Stimulated activated CD4-positive, alpha-beta T cell treated with anti-CD3 and anti-CD28 coated beads, TNF-alpha, amount 100 ng/mL, for 48 hours (primary cell): ENCODE results near the gene CLIC3.

ENCODE experiments used
- DNase-seq, 3 donors: peaks; one replicate each; pipeline ENCODE4 v3.0.0-alpha.2; 2020; ENCODE audit warnings: low read depth in 3 of 3

The CLIC3 gene

DNA sequence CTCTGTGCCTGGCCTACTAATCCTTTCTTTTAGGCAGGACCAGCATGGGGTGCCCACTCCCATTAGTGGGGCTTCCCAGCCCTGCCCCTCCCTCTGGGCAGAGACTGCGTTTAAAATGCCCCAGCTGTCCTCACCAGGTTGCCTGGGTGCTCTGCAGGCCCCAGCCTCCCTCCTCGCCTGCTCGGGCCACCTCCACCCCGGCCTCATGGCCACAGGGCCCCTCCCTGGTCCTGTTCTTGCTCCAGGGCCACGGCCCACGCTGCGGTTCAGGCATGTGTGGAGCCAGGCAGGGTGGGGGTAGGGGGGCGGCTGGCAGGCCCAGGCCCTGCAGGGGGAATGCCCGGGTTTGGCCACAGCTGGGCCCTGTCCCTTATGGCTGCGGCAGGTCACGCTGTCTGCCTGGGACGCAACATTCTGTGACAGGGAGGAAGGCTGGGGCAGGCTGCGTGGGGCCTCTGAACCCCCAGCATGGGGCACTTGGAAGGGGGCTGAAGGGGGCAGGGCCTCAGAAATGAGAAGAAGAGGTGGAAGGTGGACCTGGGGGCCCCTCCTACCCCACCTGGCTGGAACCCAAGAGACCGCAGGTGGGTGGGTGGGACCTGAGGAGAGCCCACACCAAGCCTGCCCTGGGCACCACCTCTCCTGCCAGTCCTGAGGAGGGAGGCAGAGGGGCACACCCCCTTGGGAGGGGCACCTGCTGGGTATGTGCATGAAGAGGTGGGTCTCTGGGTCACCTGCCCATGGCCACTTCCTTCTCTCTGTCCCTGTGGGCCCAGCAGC lies 44.6 kb downstream of the CLIC3 start, which contains the start of gene LCN12:
TSS of gene LCN12 (plus strand) at position 733 of the 780 bp plus-strand sequence. CDS start 55 bp downstream, outside the sequence.
- DNase-seq: no peak

- no peak for DNase-seq
Observed at GRCh38 chr9:136950656-136951276, 45.6 kb downstream of the CLIC3 start.

GRCh38 chr9:136949817-136950655 lies 46.3 kb downstream of the CLIC3 start:
- DNase-seq: peak; percentile 90 to 94 (median 91)

- no peak for DNase-seq
Observed at GRCh38 chr9:136949239-136949816, 47.0 kb downstream of the CLIC3 start.

DNA sequence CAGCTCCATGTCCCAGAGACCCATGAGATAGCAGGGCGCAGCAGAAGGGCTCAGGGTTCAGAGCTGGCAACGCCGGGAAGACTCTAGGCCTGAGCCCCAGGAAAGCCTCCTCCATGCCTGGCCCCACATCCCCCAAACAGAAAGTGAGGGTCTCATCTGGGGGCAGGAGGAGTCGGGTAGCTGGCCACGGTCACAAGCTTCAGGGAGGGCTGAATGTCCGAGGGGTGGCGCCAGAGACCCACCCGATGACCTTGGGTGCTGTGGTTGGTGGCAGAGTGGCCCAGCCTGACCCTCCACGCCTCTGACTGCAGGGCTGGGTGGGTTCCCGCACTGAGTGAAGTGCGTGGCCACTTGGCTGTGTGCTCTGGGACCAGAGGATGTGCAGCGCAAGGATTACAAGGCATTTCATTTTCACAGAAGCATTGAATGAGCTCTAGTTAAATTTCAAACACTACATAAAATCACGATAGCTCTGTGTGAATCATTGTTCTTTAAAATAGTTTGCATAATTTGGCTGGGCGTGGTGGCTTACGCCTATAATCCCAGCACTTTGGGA lies 48.3 kb downstream of the CLIC3 start:
- DNase-seq: no peak

DNA sequence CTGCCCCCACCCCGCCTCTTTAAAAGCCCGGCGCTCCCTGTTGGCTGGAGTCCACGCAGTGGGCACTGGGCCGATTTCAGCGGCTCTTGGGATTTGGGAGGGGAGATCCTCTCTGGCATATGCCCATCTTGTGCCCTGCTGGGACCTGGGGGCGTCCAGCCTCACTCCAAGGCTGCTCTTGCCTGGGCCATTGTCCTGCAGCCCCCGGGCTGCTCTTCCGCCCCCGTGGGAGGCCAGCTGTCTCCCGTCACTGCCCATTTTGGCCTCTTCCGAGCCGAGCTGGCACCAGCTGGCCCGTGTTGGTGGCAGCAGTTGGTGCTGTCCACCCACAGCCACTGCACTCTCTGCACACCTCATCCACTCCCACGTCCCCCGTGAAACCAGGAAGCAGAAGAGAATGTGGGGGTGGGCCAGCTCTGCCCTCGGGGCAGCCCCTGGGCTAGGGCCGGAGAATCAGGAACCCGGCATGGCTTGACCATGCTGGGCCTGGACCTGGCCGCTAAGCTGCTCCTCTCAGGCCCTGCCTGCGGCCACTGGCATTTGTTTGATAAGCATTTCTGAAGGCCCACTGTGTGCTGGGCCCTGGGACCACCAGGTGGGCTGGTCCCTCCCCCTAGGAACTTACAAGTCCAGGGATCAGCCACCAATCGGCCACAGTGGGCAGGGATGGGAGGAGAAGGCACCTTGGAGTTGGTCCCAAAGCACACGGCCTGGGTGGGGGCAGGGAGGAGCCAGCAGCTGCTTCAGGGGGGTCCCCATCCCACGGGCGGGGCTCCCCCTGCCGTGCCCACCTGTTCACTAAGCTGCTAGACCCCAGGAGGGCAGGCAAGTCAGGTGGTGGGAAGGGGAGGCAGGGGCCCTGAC lies 49.1 kb downstream of the CLIC3 start:
- no peak for DNase-seq

- DNase-seq: no peak
Observed at GRCh38 chr9:136946228-136947027, 49.9 kb downstream of the CLIC3 start.

GRCh38 chr9:136945333-136946227 lies 50.8 kb downstream of the CLIC3 start:
- no peak for DNase-seq
